Activated CD8-positive, alpha-beta memory T cell treated with anti-CD3 and anti-CD28 coated beads for 24 hours (primary cell): ENCODE data around the gene S1PR5.
"Not testable (repeated sequence)": the region's sequence is repeated elsewhere in the genome, so short reads cannot be mapped to it uniquely, and the experiment has no call there.

Experiments used
- DNase-seq: peaks from one replicate; pipeline ENCODE4 v3.0.0-alpha.2; 2020

The S1PR5 gene

GRCh38 chr19:10543420-10544241 is 26.4 kb upstream of the S1PR5 start, which contains the start of gene ATG4D:
ATG4D (plus strand) TSS chr19:10543904; CDS start chr19:10544091, 187 bp downstream.
- peak; percentile 92 for DNase-seq

- no peak for DNase-seq
These were observed 25.8 kb upstream of the S1PR5 start for GRCh38 chr19:10543059-10543419.

GRCh38 chr19:10539016-10539415 is 21.8 kb upstream of the S1PR5 start:
- not testable (repeated sequence) for DNase-seq

- DNase-seq, result no peak
These were observed 21.1 kb upstream of the S1PR5 start for GRCh38 chr19:10538204-10538983.

GRCh38 chr19:10537668-10538067 is 20.4 kb upstream of the S1PR5 start:
- DNase-seq, result no peak

- DNase-seq, result no peak
These were observed 18.4 kb upstream of the S1PR5 start for GRCh38 chr19:10535613-10536012.

- no peak for DNase-seq
These were observed 16.6 kb upstream of the S1PR5 start for GRCh38 chr19:10533646-10534386.

GRCh38 chr19:10532457-10532856 is 15.2 kb upstream of the S1PR5 start:
- DNase-seq, result no peak

GRCh38 chr19:10526887-10527286 is 9.6 kb upstream of the S1PR5 start:
- DNase-seq, result not testable (repeated sequence)

GRCh38 chr19:10525636-10526035 is 8.4 kb upstream of the S1PR5 start:
- DNase-seq, result no peak

GRCh38 chr19:10523135-10523636 is 5.9 kb upstream of the S1PR5 start:
- DNase-seq, result no peak

- DNase-seq, result no peak
These were observed 4.4 kb upstream of the S1PR5 start for GRCh38 chr19:10521461-10522171.

GRCh38 chr19:10520652-10521318 is 3.5 kb upstream of the S1PR5 start:
- no peak for DNase-seq

GRCh38 chr19:10519421-10519820 is 2.2 kb upstream of the S1PR5 start:
- no peak for DNase-seq

GRCh38 chr19:10518444-10519361 is 1.5 kb upstream of the S1PR5 start:
- DNase-seq, result no peak

GRCh38 chr19:10517760-10518443 is 655 bp upstream of the S1PR5 start:
- DNase-seq, result no peak

- DNase-seq, result no peak
These were observed 468 bp downstream of the S1PR5 start for GRCh38 chr19:10516671-10517286.

GRCh38 chr19:10516064-10516385 is 1.2 kb downstream of the S1PR5 start:
- no peak for DNase-seq

- peak; percentile 78 for DNase-seq
These were observed 2.8 kb downstream of the S1PR5 start for GRCh38 chr19:10514211-10515145.
